Tibial artery (tissue), 4 donors: ENCODE measurements around the gene PNLIPRP3.

Source experiments
- DNase-seq, 2 donors: peaks; one replicate each; pipeline ENCODE4 v3.0.0-alpha.2; 2019
- H3K27ac ChIP-seq, 2 donors: fragments of 200-600 bp; sonication (generic) in 1 of 2; 1 replicate in 1 of 2; 2 replicates in 1 of 2; pipeline ENCODE4 v1.5.1; 2018 to 2019; ENCODE audit warnings: mild to moderate bottlenecking in 1 of 2
- H3K27me3 ChIP-seq, 2 donors: fragments of 200-600 bp; sonication (generic) in 1 of 2; one replicate each; pipeline versions ENCODE4 v1.5.1 to v1.6.0; 2016 to 2019
- H3K36me3 ChIP-seq, 3 donors: fragments of 200-600 bp; sonication (generic) in 2 of 3; one replicate each; pipeline ENCODE4 v1.5.1; 2016 to 2019; ENCODE audit warnings: mild to moderate bottlenecking in 2 of 3
- H3K4me1 ChIP-seq, 4 donors: fragments of 200-600 bp; sonication (generic) in 2 of 4; 1 replicate in 3 of 4; 2 replicates in 1 of 4; pipeline ENCODE4 v1.5.1; 2016 to 2019
- H3K4me3 ChIP-seq, 2 donors: fragments of 200-600 bp; sonication (generic) in 1 of 2; 1 replicate in 1 of 2; 2 replicates in 1 of 2; pipeline ENCODE4 v1.5.1; 2018 to 2019; ENCODE audit warnings: mild to moderate bottlenecking in 2 of 2
- H3K9me3 ChIP-seq, 3 donors: fragments of 200-600 bp; sonication (generic) in 1 of 3; one replicate each; pipeline ENCODE4 v1.5.1; 2016 to 2019
- CTCF ChIP-seq, 2 experiments: fragments of 200-600 bp in 1 of 2; fragments of 450-650 bp in 1 of 2; IDR thresholded peaks; one replicate each; pipeline ENCODE4 v1.5.1; 2017 to 2019; ENCODE audit warnings: antibody characterized with exemption in 2 of 2, mild to moderate bottlenecking in 1 of 2, moderate library complexity in 1 of 2
- intact Hi-C: fragments of 100-400 bp; cut with DNase I; formaldehyde crosslinking; loops from one replicate; pipeline ENCODE4 v1.15.0; 2023; ENCODE audit warnings: low total_unique reads

PNLIPRP3 gene

GRCh38 chr10:116398224-116398623 lies 29.4 kb upstream of the PNLIPRP3 start:
- Histone ChIP-seq H3K27ac (no peak overlapping the region), H3K36me3 (no peaks in the 10 kb centered on the region), H3K4me1 (no peaks in the 10 kb centered on the region), H3K4me3 (no peak overlapping the region), H3K27me3 (no peaks in the 10 kb centered on the region), H3K9me3 (no peaks in the 10 kb centered on the region)
- TF ChIP-seq CTCF (IDR thresholded peaks at IDR 0.05) = no peak
- no peak for DNase-seq
- intact Hi-C loops = no loop called here

GRCh38 chr10:116402858-116403257 lies 24.8 kb upstream of the PNLIPRP3 start:
- intact Hi-C loops = no loop called here
- H3K27me3 ChIP-seq = no peaks in the 10 kb centered on the region
- TF ChIP-seq CTCF (IDR thresholded peaks at IDR 0.05) = no peak
- no peak overlapping the region for H3K27ac ChIP-seq
- no peak for DNase-seq
- H3K36me3 ChIP-seq = no peaks in the 10 kb centered on the region
- H3K9me3 ChIP-seq = no peaks in the 10 kb centered on the region
- H3K4me1 ChIP-seq = no peaks in the 10 kb centered on the region
- H3K4me3 ChIP-seq = no peak overlapping the region

- TF ChIP-seq CTCF (IDR thresholded peaks at IDR 0.05) = no peak
- Histone ChIP-seq H3K4me3 (no peak overlapping the region), H3K36me3 (no peaks in the 10 kb centered on the region), H3K4me1 (no peaks in the 10 kb centered on the region), H3K27ac (no peak overlapping the region), H3K27me3 (no peaks in the 10 kb centered on the region), H3K9me3 (no peaks in the 10 kb centered on the region)
- intact Hi-C loops = no loop called here
- no peak for DNase-seq
These were observed 23.9 kb upstream of the PNLIPRP3 start for GRCh38 chr10:116403740-116404250.

DNA sequence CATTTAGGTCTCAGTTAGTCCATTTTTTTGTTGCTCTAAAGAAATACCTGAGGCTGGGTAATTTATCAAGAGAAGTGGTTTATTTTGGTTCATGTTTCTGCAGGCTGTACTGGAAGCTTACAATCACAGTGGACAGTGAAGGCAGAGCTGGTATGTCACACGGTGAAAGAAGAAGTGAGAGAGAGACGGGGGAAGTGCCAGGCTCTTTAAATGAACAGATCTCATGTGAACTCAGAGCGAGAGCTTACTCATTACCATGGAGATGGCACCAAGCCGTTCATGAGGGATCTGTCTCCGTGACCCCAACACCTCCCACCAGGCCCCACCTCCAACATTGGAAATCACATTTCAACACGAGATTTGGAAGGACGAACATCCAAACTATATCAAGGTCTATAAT lies 18.9 kb upstream of the PNLIPRP3 start:
- no peaks in the 10 kb centered on the region for H3K27me3 ChIP-seq
- H3K4me3 ChIP-seq = no peak overlapping the region
- no peak overlapping the region for H3K27ac ChIP-seq
- H3K4me1 ChIP-seq = no peaks in the 10 kb centered on the region
- no peaks in the 10 kb centered on the region for H3K36me3 ChIP-seq
- no peak for TF ChIP-seq CTCF (IDR thresholded peaks at IDR 0.05)
- H3K9me3 ChIP-seq = no peaks in the 10 kb centered on the region
- DNase-seq = no peak
- intact Hi-C loops = no loop called here

DNA sequence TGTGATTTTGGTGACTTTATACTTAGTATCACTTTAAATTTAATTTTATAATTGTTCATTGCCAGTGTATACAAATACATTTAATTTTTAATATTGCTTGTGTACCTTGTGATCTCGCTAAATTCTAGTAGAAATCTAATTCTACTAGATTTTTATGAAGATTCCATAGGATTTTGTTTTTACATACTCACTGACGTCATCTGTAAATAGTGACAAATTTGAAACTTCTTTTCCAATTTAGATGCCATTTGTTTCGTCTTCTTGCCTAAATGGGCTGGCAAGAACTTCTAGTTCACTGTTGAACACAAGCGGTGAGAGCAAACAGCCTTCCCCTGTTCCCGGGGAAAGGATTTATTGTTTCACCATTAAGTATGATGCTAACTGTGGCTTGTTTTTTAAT lies 17.3 kb upstream of the PNLIPRP3 start:
- Histone ChIP-seq H3K4me1 (no peaks in the 10 kb centered on the region), H3K9me3 (no peaks in the 10 kb centered on the region), H3K4me3 (no peak overlapping the region), H3K36me3 (no peaks in the 10 kb centered on the region), H3K27ac (no peak overlapping the region), H3K27me3 (no peaks in the 10 kb centered on the region)
- TF ChIP-seq CTCF (IDR thresholded peaks at IDR 0.05) = no peak
- intact Hi-C loops = no loop called here
- DNase-seq = no peak

GRCh38 chr10:116417821-116418220 lies 9.8 kb upstream of the PNLIPRP3 start:
- H3K4me3 ChIP-seq = no peak overlapping the region
- H3K27ac ChIP-seq = no peak overlapping the region
- intact Hi-C loops = no loop called here
- no peaks in the 10 kb centered on the region for H3K27me3 ChIP-seq
- DNase-seq = no peak
- no peak for TF ChIP-seq CTCF (IDR thresholded peaks at IDR 0.05)
- no peaks in the 10 kb centered on the region for H3K9me3 ChIP-seq
- no peaks in the 10 kb centered on the region for H3K36me3 ChIP-seq
- H3K4me1 ChIP-seq = no peaks in the 10 kb centered on the region
